ENCODE data around the gene LCAT. TPM values are rescaled to one million over a fixed set of nuclear protein-coding genes. Genes with fewer than 3 reads are reported as not detected.

The LCAT gene
- total and polyA plus RNA-seq, 9 of the 15 experiments (the other 6 are each of a cell fraction or from before 2014, with no cell fraction given), result 0.46 to 21.0 (median 5.0) TPM

DNA sequence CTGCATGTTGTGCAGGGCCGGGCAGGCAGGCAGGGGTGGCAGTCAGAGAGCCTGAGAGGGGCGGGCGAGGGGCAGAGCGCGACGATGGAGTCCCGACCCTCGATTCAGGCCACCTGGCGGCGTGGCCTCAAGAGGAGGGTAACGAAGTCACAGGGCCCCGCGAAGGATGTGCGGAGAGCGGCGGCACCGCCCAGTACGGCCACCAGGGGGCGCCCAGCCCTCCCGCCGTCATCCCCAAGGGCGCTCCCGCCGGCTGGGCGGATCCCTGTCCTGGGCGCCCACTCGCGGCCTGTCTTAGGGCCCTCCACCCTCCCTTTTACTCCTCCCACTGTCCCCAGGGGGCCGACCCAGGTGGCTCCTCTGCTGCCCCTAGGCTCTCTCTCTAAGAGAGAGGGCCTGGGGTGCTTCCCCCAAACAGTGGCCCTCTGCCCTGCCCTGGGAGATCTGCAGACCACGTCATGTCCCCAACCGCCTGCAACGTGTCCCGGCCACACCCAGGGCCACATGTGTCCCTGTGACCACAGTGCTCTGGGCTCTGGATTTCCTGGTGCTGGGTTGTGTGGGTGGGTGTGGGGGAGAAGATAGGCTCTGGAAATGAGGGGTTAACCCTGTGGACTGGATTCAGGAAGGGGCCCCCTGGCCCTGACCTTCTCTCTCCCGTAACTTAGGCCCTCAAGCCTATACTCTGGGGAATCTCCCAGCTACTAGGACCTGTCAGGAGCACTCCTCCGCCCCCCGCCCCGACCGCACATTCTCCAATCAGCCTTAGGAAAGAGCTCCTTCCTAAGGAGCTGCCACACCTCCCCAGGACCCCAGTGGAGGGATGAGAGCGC, 49.5 kb upstream of the LCAT start (continued):
- TF ChIP-seq, protein P1, sequence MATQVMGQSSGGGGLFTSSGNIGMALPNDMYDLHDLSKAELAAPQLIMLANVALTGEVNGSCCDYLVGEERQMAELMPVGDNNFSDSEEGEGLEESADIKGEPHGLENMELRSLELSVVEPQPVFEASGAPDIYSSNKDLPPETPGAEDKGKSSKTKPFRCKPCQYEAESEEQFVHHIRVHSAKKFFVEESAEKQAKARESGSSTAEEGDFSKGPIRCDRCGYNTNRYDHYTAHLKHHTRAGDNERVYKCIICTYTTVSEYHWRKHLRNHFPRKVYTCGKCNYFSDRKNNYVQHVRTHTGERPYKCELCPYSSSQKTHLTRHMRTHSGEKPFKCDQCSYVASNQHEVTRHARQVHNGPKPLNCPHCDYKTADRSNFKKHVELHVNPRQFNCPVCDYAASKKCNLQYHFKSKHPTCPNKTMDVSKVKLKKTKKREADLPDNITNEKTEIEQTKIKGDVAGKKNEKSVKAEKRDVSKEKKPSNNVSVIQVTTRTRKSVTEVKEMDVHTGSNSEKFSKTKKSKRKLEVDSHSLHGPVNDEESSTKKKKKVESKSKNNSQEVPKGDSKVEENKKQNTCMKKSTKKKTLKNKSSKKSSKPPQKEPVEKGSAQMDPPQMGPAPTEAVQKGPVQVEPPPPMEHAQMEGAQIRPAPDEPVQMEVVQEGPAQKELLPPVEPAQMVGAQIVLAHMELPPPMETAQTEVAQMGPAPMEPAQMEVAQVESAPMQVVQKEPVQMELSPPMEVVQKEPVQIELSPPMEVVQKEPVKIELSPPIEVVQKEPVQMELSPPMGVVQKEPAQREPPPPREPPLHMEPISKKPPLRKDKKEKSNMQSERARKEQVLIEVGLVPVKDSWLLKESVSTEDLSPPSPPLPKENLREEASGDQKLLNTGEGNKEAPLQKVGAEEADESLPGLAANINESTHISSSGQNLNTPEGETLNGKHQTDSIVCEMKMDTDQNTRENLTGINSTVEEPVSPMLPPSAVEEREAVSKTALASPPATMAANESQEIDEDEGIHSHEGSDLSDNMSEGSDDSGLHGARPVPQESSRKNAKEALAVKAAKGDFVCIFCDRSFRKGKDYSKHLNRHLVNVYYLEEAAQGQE (IDR thresholded peaks at IDR 0.05; ENCODE audit: borderline replicate concordance), result peak; percentile 89
- TF ChIP-seq, protein P1 (CRISPR knock-in tag; IDR thresholded peaks at IDR 0.05; ENCODE audit: low read depth), result peak; percentile 79
- no peak for TF ChIP-seq MTF1 (CRISPR knock-in tag; IDR thresholded peaks at IDR 0.05; ENCODE audit: borderline replicate concordance)
- no peak for TF ChIP-seq PHB2 (IDR thresholded peaks at IDR 0.05; ENCODE audit: low read depth)
- TF ChIP-seq, protein P2, sequence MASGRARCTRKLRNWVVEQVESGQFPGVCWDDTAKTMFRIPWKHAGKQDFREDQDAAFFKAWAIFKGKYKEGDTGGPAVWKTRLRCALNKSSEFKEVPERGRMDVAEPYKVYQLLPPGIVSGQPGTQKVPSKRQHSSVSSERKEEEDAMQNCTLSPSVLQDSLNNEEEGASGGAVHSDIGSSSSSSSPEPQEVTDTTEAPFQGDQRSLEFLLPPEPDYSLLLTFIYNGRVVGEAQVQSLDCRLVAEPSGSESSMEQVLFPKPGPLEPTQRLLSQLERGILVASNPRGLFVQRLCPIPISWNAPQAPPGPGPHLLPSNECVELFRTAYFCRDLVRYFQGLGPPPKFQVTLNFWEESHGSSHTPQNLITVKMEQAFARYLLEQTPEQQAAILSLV (tag; IDR thresholded peaks at IDR 0.05), result no peak
- no peak for TF ChIP-seq SETDB1 (IDR thresholded peaks at IDR 0.05; ENCODE audit: low read length)
- TF ChIP-seq ZNF133 (CRISPR knock-in tag; IDR thresholded peaks at IDR 0.05), result no peak
- no peak for TF ChIP-seq HDAC8 (tag; IDR thresholded peaks at IDR 0.05)
- no peak for TF ChIP-seq ZNF780A (CRISPR knock-in tag; IDR thresholded peaks at IDR 0.05)
- peak; percentile 82 for TF ChIP-seq LCOR (CRISPR knock-in tag; IDR thresholded peaks at IDR 0.05)
- TF ChIP-seq CREB1 (IDR thresholded peaks at IDR 0.05), result peak; percentile 57; the same call in 1 of the 2 replicates
- peak; percentile 89 for TF ChIP-seq CREB1 (CRISPR knock-in tag; IDR thresholded peaks at IDR 0.05)
- TF ChIP-seq CHD2 (IDR thresholded peaks at IDR 0.05; ENCODE audit: low read depth, low read length), result no peak
- peak; percentile 72 for TF ChIP-seq FUS (optimal IDR thresholded peaks at IDR 0.05; ENCODE audit: low read depth, low read length)
- peak; percentile 61 for TF ChIP-seq TAF7 (tag; IDR thresholded peaks at IDR 0.05)
- TF ChIP-seq NEUROD1 (IDR thresholded peaks at IDR 0.05; ENCODE audit: borderline replicate concordance, low read depth, low read length, partially characterized antibody), result peak; percentile 51
- TF ChIP-seq TCF3 (CRISPR knock-in tag; IDR thresholded peaks at IDR 0.05), result peak; percentile 43
- TF ChIP-seq, protein P3, sequence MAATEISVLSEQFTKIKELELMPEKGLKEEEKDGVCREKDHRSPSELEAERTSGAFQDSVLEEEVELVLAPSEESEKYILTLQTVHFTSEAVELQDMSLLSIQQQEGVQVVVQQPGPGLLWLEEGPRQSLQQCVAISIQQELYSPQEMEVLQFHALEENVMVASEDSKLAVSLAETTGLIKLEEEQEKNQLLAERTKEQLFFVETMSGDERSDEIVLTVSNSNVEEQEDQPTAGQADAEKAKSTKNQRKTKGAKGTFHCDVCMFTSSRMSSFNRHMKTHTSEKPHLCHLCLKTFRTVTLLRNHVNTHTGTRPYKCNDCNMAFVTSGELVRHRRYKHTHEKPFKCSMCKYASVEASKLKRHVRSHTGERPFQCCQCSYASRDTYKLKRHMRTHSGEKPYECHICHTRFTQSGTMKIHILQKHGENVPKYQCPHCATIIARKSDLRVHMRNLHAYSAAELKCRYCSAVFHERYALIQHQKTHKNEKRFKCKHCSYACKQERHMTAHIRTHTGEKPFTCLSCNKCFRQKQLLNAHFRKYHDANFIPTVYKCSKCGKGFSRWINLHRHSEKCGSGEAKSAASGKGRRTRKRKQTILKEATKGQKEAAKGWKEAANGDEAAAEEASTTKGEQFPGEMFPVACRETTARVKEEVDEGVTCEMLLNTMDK (IDR thresholded peaks at IDR 0.05; ENCODE audit: borderline replicate concordance, insufficient read depth, low read depth, low read length, poor library complexity, severe bottlenecking), result peak; percentile 98
